Loucy (cell line): Measurements from ENCODE around the gene RAB8B.

Experiments used
- H2AFZ ChIP-seq: fragments of 200-600 bp; sonication (generic); 2 replicates; pipeline ENCODE4 v1.6.0; 2016; ENCODE audit warnings: antibody characterized with exemption, mild to moderate bottlenecking, low read length, moderate library complexity
- H3F3A ChIP-seq: fragments of 200-600 bp; 2 replicates; pipeline ENCODE4 v1.6.0; 2016; ENCODE audit warnings: antibody characterized with exemption, low read depth, mild to moderate bottlenecking
- H3K27me3 ChIP-seq: fragments of 200-600 bp; sonication (generic); 2 replicates; pipeline ENCODE4 v1.6.1; 2014; ENCODE audit warnings: low read length, mild to moderate bottlenecking; ENCODE audit not compliant: insufficient read depth, poor library complexity, severe bottlenecking
- H3K36me3 ChIP-seq: fragments of 200-600 bp; sonication (generic); 2 replicates; pipeline ENCODE4 v1.6.1; 2016; ENCODE audit warnings: low read length; ENCODE audit not compliant: insufficient read depth
- H3K4me1 ChIP-seq: fragments of 200-600 bp; sonication (generic); 2 replicates; pipeline ENCODE4 v1.5.1; 2014; ENCODE audit warnings: low read length, mild to moderate bottlenecking; ENCODE audit not compliant: insufficient read depth, poor library complexity, severe bottlenecking
- H3K4me2 ChIP-seq: fragments of 200-600 bp; sonication (generic); 2 replicates; pipeline ENCODE4 v1.6.0; 2014; ENCODE audit warnings: antibody characterized with exemption, low read length, low read depth, mild to moderate bottlenecking; ENCODE audit not compliant: poor library complexity, severe bottlenecking
- H3K4me3 ChIP-seq: fragments of 200-600 bp; sonication (generic); 2 replicates; pipeline ENCODE4 v1.5.1; 2014; ENCODE audit warnings: low read length, mild to moderate bottlenecking, mixed read lengths; ENCODE audit not compliant: poor library complexity, severe bottlenecking
- H3K79me2 ChIP-seq: fragments of 200-600 bp; sonication (generic); 2 replicates; pipeline ENCODE4 v1.6.1; 2014; ENCODE audit warnings: low read length; ENCODE audit not compliant: insufficient read depth
- H3K9ac ChIP-seq: fragments of 200-600 bp; sonication (generic); 2 replicates; pipeline ENCODE4 v1.6.0; 2014; ENCODE audit warnings: mild to moderate bottlenecking, low read depth, low read length, moderate library complexity; ENCODE audit not compliant: poor library complexity, severe bottlenecking
- H3K9me2 ChIP-seq: fragments of 200-600 bp; sonication (generic); replicated peaks from 2 replicates; pipeline ENCODE4 v1.6.1; 2016; ENCODE audit warnings: low read depth, low read length, mixed read lengths
- H3K9me3 ChIP-seq: fragments of 200-600 bp; sonication (generic); 2 replicates; pipeline ENCODE4 v1.6.1; 2014; ENCODE audit warnings: mild to moderate bottlenecking, antibody characterized with exemption, low read length, low read depth; ENCODE audit not compliant: insufficient read depth
- H4K20me1 ChIP-seq: fragments of 200-600 bp; sonication (generic); 2 replicates; pipeline ENCODE4 v1.6.0; 2014; ENCODE audit warnings: antibody characterized with exemption, low read length, mild to moderate bottlenecking; ENCODE audit not compliant: insufficient read depth, poor library complexity, severe bottlenecking
- EZH2phosphoT487 ChIP-seq: fragments of 200-600 bp; IDR thresholded peaks from 2 replicates; pipeline ENCODE4 v1.6.1; 2018; ENCODE audit warnings: antibody characterized with exemption, mild to moderate bottlenecking, moderate library complexity, borderline replicate concordance
- TF ChIP-seq, protein P1 (sequence below): fragments of 200-600 bp; sonication (generic); conservative IDR thresholded peaks from 2 replicates; pipeline ENCODE4 v1.5.1; 2014; ENCODE audit warnings: mild to moderate bottlenecking, antibody characterized with exemption, low read length

Gene RAB8B

DNA sequence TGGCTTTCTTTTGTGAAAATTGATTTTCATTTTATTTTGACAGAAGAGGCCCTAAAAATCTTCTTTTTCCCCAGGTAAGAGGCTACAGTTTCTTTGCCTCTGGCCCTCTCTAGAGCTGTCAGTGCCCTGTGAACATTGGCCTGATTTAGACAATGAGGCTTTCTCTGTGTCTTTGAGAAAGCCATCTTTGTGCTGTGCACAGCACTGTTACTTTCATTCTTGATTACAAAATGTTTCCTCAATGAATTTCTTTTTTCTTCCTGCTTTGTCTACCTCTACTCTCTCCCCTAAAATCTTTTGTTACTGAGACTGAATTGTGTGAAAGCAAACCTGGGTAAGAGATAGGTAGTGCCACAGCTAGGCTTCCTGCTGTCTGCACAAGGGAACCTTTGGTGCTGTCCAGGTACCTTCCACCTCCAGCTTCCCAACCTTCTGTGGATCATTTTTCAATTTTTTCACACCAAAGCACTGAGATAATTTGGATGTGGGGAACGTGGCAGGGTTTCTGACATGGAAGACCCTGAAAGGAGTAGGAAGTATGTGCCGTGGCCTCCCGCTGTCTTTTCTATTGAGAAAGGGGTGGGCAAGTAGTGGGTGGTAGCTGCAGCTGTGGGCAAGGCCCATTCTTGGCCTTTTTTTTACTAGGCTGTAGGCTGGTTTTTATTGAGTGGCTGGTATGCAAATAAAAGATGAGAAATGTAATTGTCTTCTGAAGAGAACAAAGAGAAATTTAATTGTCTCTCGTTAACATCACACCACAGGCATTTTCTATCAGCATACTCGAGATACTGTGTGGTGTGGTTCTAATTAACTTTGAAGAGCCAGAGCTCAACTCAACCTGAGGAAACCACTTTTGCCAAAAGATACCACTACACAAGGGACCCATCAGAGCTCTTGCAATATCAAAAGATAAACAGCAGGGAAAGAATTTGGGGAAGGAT lies 21.0 kb downstream of the RAB8B start:
- Histone ChIP-seq H3K27me3 (no peaks in the 10 kb centered on the region), H3K4me1 (peaks cover 49% of the 10 kb centered on the region), H3K9me2 (no peaks in the 10 kb centered on the region), H3K4me2 (peak overlapping the region; percentile 73), H3K4me3 (peak overlapping the region; percentile 54), H4K20me1 (peaks cover 58% of the 10 kb centered on the region), H2AFZ (no peak overlapping the region), H3K9ac (peak overlapping the region; percentile 51), H3K79me2 (peaks cover 98% of the 10 kb centered on the region), H3F3A (peaks cover 12% of the 10 kb centered on the region; the same call in 1 of the 2 replicates), H3K9me3 (no peaks in the 10 kb centered on the region), H3K36me3 (no peaks in the 10 kb centered on the region)
- TF ChIP-seq, protein P1, sequence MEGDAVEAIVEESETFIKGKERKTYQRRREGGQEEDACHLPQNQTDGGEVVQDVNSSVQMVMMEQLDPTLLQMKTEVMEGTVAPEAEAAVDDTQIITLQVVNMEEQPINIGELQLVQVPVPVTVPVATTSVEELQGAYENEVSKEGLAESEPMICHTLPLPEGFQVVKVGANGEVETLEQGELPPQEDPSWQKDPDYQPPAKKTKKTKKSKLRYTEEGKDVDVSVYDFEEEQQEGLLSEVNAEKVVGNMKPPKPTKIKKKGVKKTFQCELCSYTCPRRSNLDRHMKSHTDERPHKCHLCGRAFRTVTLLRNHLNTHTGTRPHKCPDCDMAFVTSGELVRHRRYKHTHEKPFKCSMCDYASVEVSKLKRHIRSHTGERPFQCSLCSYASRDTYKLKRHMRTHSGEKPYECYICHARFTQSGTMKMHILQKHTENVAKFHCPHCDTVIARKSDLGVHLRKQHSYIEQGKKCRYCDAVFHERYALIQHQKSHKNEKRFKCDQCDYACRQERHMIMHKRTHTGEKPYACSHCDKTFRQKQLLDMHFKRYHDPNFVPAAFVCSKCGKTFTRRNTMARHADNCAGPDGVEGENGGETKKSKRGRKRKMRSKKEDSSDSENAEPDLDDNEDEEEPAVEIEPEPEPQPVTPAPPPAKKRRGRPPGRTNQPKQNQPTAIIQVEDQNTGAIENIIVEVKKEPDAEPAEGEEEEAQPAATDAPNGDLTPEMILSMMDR: no peak
- no peak for TF ChIP-seq EZH2phosphoT487

DNA sequence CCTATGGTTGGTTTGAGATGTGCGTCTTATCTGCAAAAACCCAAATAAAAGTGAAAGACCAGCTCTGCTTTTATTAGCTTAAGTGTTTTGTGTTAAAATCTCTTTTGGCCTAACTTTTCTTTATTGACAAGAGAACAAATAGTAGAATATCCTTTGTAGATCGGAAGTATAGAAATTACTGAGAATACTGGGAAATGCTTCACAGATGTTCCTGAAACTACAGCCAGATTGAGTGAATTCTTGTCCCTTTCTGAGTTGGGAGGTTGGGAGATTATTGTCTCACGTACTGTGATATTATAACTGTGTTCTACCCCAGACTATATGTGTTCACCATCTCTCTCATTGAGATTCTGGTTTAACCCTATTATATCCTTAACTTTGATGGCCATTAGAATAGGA lies 21.7 kb downstream of the RAB8B start:
- Histone ChIP-seq H3F3A (peaks cover 12% of the 10 kb centered on the region; the same call in 1 of the 2 replicates), H3K36me3 (no peaks in the 10 kb centered on the region), H3K9ac (no peak overlapping the region), H3K79me2 (peaks cover 98% of the 10 kb centered on the region), H4K20me1 (peaks cover 54% of the 10 kb centered on the region), H3K4me2 (peak overlapping the region; percentile 73), H3K4me3 (peak overlapping the region; percentile 2), H3K9me2 (no peaks in the 10 kb centered on the region), H3K4me1 (peaks cover 42% of the 10 kb centered on the region), H3K27me3 (no peaks in the 10 kb centered on the region), H2AFZ (no peak overlapping the region), H3K9me3 (no peaks in the 10 kb centered on the region)
- no peak for TF ChIP-seq EZH2phosphoT487
- TF ChIP-seq, protein P1: no peak

DNA sequence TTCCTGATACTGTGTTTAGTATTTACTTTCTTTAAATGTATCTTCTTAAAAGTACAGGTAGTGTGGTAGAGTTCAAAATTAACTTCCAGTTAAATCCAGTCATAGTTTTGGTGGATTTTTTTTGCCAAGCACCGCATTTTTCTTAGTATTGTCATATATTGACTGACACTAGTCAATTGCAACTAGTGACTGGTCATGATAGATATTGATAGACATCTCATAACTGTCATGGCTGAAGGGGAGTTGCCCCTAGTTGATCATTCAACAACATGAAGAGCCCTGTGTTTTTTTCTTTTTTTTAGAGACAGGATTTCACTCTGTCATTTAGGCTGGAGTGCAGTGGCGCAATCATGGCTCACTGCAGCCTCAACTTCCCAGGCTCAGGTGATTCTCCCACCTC lies 22.1 kb downstream of the RAB8B start:
- Histone ChIP-seq H3F3A (peaks cover 12% of the 10 kb centered on the region; the same call in 1 of the 2 replicates), H3K4me3 (no peak overlapping the region), H3K27me3 (no peaks in the 10 kb centered on the region), H3K36me3 (no peaks in the 10 kb centered on the region), H2AFZ (no peak overlapping the region), H3K4me2 (peak overlapping the region; percentile 73), H3K9me3 (no peaks in the 10 kb centered on the region), H3K4me1 (peaks cover 38% of the 10 kb centered on the region), H4K20me1 (peaks cover 53% of the 10 kb centered on the region), H3K9ac (no peak overlapping the region), H3K9me2 (no peaks in the 10 kb centered on the region), H3K79me2 (peaks cover 98% of the 10 kb centered on the region)
- no peak for TF ChIP-seq EZH2phosphoT487
- TF ChIP-seq, protein P1: no peak
